ENCODE measurements around the gene SPHKAP.

- TF ChIP-seq EP300 (IDR thresholded peaks at IDR 0.05) = no peak
- TF ChIP-seq POLR2A (IDR thresholded peaks at IDR 0.05) = no peak
Measured at GRCh38 chr2:228180181-228181097, 1.0 kb downstream of the SPHKAP start.
